ENCODE measurements around the gene GNG7. TPM values are rescaled to one million over a fixed set of nuclear protein-coding genes. Genes with fewer than 3 reads are reported as not detected.
A peak's percentile ranks its signal among the peaks of the same experiment; 100 is the strongest.

GNG7 gene
- total and polyA plus RNA-seq, 5 donors, result 25.4 to 58.2 (median 42.9) TPM

DNA sequence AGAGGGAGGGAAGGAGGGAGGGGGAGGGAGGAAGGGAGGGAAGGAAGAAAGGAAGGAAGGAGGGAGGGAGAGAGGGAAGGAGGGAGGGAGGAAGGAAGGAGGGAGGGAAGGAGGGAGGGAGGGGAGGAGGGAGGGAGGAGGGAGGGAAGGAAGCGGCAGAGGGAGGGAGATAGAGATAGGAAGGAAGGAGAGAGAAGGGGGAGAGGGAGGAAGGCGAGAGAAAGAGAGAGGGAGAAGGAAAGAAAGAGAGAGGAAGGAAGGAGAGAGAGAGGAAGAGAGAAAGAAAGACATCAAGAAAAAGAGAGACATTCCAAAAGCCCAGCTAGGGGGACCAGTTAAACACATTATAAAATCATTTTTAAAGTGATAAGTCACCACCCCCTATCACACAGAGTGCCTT is 62.5 kb downstream of the GNG7 start:
- ATAC-seq, result no peak
- H3K27me3 ChIP-seq (ENCODE audit: control insufficient read depth, insufficient read depth), result no peaks in the 10 kb centered on the region
- WGBS, result 61% methylated on average over 2 of the region's 2 CpGs
- H3K4me3 ChIP-seq (ENCODE audit: low read length), result no peak overlapping the region
- no peak overlapping the region for H3K27ac ChIP-seq (ENCODE audit: low read length)
- intact Hi-C loops (cut with DNase I), result no loop called here
- H3K4me1 ChIP-seq (ENCODE audit: control insufficient read depth, insufficient read depth, low read length), result peaks cover 2% of the 10 kb centered on the region
- DNase-seq, result no peak
- H3K9me3 ChIP-seq (ENCODE audit: control insufficient read depth, low read length), result no peaks in the 10 kb centered on the region

DNA sequence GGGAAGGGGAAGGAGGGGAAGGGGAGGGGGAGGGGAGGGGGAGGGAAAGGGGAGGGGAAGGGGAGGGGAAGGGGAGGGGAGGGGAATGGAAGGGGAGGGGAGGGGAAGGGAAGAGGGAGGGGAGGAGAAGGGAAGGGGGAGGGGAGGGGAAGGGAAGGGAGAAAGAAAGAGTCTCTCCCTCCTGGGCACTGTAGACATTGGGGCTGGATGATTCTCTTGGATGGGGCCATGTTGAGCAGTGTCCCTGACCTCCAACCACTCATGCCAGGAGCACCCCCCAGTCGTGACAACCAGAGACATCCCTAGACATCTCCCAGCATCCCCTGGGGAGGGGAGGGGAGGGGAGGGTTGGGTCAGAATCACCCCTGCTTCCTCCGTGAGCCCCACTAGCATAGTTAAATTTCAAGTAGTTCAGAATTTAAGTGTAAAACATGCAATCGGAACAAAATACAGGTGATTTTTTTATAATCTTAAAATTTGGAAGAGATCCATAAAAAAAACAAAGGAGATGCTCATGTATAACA is 64.0 kb downstream of the GNG7 start:
- H3K4me3 ChIP-seq (ENCODE audit: low read length), result no peak overlapping the region
- H3K9me3 ChIP-seq (ENCODE audit: control insufficient read depth, low read length), result no peaks in the 10 kb centered on the region
- no peak for ATAC-seq
- DNase-seq, result no peak
- peaks cover 9% of the 10 kb centered on the region for H3K4me1 ChIP-seq (ENCODE audit: control insufficient read depth, insufficient read depth, low read length)
- WGBS, result 55% methylated on average over 3 of the region's 3 CpGs
- intact Hi-C loops (cut with DNase I), result no loop called here
- no peak overlapping the region for H3K27ac ChIP-seq (ENCODE audit: low read length)
- H3K27me3 ChIP-seq (ENCODE audit: control insufficient read depth, insufficient read depth), result no peaks in the 10 kb centered on the region

- ATAC-seq (peak; percentile 3 to 21), DNase-seq (peak; percentile 69 to 90 (median 86))
- Histone ChIP-seq H3K4me1 (ENCODE audit: control insufficient read depth, insufficient read depth, low read length) (peaks cover 9% of the 10 kb centered on the region), H3K9me3 (ENCODE audit: control insufficient read depth, low read length) (no peaks in the 10 kb centered on the region), H3K27me3 (ENCODE audit: control insufficient read depth, insufficient read depth) (no peaks in the 10 kb centered on the region), H3K4me3 (ENCODE audit: low read length) (no peak overlapping the region), H3K27ac (ENCODE audit: low read length) (no peak overlapping the region)
- WGBS, result 21% methylated on average over 37 of the region's 37 CpGs
- intact Hi-C loops (cut with DNase I), result no loop called here
These were observed 65.4 kb downstream of the GNG7 start for GRCh38 chr19:2636897-2637683.

DNA sequence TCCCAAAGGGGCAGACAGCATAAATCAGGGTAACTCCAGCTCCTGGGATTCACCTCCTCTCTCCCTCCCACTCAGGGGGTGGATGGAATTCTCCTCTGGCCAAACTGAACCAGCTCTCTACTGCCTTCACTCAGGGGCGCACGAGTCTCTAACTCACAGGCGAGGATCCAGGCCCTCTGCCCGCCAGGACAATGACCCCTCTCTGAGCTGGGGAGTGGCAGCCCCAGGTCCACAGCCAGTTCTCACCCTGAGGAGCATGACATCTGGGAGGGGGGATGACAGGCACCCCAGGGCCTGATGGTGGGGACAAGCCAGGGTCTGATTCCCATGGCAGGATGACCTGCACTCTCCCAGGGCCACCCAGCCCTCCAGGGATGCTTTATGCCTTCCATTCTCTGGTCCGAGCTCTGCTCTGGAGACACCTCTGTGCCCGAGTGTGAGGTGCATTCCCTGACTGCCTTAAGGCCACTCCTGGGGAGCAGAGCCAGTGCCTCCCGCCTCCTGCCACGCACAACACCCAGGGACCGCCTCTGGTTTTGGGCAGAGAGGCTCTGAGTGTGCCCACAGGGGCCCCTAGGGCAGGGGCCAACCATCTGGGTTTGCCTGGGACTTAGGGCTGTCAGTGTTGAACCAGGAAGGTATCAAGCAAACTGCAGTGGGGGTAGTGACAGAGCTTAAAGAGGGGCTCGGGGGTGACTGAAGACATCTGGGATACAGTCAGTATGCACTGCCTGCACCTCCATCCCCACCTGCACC is 66.2 kb downstream of the GNG7 start:
- Histone ChIP-seq H3K4me1 (ENCODE audit: control insufficient read depth, insufficient read depth, low read length) (peaks cover 9% of the 10 kb centered on the region), H3K9me3 (ENCODE audit: control insufficient read depth, low read length) (no peaks in the 10 kb centered on the region), H3K27ac (ENCODE audit: low read length) (no peak overlapping the region), H3K27me3 (ENCODE audit: control insufficient read depth, insufficient read depth) (no peaks in the 10 kb centered on the region), H3K4me3 (ENCODE audit: low read length) (no peak overlapping the region)
- peak in 1 of 3 donors; percentile 54 for DNase-seq
- 74% methylated on average over 10 of the region's 10 CpGs for WGBS
- intact Hi-C loops (cut with DNase I), result no loop called here
- ATAC-seq, result no peak

DNA sequence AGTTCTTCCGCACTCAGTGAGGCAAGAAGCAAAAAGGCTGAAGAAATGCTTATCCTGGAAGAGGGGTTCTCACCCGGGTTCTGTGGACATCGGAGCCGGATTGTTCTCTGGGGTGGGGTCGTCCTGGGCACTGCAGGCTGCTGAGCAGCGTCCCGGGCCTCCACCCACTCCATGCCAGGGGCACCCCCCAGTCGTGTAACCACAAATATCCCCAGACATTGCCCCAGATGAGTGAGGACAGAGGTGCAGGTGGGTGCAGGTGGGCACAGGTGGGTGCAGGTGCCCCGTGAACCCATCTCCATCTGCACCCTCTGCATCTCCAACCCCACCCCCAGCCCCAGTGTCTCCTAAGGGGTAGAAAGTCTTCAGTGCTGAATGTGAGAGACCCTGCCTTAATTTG is 67.5 kb downstream of the GNG7 start:
- peak in 1 of 2 donors; percentile 9 for ATAC-seq
- Histone ChIP-seq H3K27ac (ENCODE audit: low read length) (peak overlapping the region; percentile 94), H3K4me3 (ENCODE audit: low read length) (no peak overlapping the region), H3K27me3 (ENCODE audit: control insufficient read depth, insufficient read depth) (no peaks in the 10 kb centered on the region), H3K4me1 (ENCODE audit: control insufficient read depth, insufficient read depth, low read length) (peaks cover 9% of the 10 kb centered on the region), H3K9me3 (ENCODE audit: control insufficient read depth, low read length) (no peaks in the 10 kb centered on the region)
- intact Hi-C loops (cut with DNase I), result no loop called here
- 47% methylated on average over 9 of the region's 9 CpGs for WGBS
- peak in 2 of 3 donors; percentile 62 to 75 for DNase-seq

- ATAC-seq (peak; percentile 86), DNase-seq (peak; percentile 88 to 93 (median 89))
- intact Hi-C loops (cut with DNase I), result no loop called here
- Histone ChIP-seq H3K9me3 (ENCODE audit: control insufficient read depth, low read length) (no peaks in the 10 kb centered on the region), H3K27me3 (ENCODE audit: control insufficient read depth, insufficient read depth) (no peaks in the 10 kb centered on the region), H3K4me3 (ENCODE audit: low read length) (no peak overlapping the region), H3K4me1 (ENCODE audit: control insufficient read depth, insufficient read depth, low read length) (peaks cover 9% of the 10 kb centered on the region), H3K27ac (ENCODE audit: low read length) (peak overlapping the region; percentile 94)
- 32% methylated on average over 28 of the region's 28 CpGs for WGBS
These were observed 68.1 kb downstream of the GNG7 start for GRCh38 chr19:2634228-2634951.

DNA sequence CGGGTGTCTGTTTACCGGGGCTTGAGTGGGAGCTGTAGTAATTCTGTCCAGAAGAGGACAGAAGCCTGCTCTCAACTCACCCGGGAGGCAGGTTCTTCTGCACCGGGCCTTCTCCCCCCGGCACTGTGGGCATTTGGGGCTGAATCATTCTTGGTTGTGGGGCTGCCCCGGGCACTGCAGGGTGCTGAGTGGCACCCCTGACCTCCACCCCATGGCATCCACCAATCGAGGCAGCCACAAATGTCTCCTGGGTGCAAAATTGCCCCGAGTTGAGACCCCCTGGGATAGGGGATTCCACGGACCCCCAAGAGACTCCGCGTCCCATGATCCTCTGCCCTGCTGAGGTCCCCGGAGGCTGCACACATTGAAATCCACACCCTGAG is 68.8 kb downstream of the GNG7 start:
- H3K4me1 ChIP-seq (ENCODE audit: control insufficient read depth, insufficient read depth, low read length), result peaks cover 9% of the 10 kb centered on the region
- whole genome bisulfite sequencing, result 84% methylated on average over 12 of the region's 12 CpGs
- no peak overlapping the region for H3K4me3 ChIP-seq (ENCODE audit: low read length)
- intact Hi-C loops (cut with DNase I), result no loop called here
- H3K9me3 ChIP-seq (ENCODE audit: control insufficient read depth, low read length), result no peaks in the 10 kb centered on the region
- peak overlapping the region; percentile 94 for H3K27ac ChIP-seq (ENCODE audit: low read length)
- H3K27me3 ChIP-seq (ENCODE audit: control insufficient read depth, insufficient read depth), result no peaks in the 10 kb centered on the region
- ATAC-seq (no peak), DNase-seq (peak in 1 of 3 donors; percentile 50)

DNA sequence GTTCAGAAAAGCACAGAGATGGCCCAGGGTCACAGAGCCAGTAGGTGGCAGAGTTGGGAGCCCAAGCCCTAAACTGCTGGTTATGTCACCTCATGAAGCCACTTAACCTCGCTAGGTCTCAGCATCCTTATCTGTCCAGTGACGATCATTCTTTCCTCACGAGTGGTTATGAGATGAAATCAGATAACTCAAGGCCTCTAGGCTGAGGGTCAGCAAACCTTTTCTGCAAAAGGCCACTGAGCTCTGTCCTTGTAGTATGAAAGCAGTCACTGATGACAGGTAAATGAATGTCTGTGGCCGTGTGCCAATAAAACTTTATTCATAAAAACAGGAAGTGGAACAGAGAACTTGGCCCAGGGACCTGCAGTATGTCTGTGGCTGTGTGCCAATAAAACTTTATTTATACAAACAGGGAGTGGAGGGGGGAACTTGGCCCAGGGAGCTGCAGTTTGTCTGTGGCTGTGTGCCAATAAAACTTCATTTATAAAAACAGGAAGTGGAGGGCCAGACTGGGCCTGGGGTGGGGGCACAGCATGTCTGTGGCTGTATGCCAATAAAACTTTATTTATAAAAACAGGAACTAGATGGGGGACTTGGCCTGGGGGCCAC is 71.2 kb downstream of the GNG7 start:
- intact Hi-C loops (cut with DNase I), result no loop called here
- DNase-seq (peak in 2 of 3 donors; percentile 40 to 55), ATAC-seq (no peak)
- Histone ChIP-seq H3K4me1 (ENCODE audit: control insufficient read depth, insufficient read depth, low read length) (peaks cover 15% of the 10 kb centered on the region), H3K27me3 (ENCODE audit: control insufficient read depth, insufficient read depth) (no peaks in the 10 kb centered on the region), H3K27ac (ENCODE audit: low read length) (no peak overlapping the region), H3K4me3 (ENCODE audit: low read length) (no peak overlapping the region), H3K9me3 (ENCODE audit: control insufficient read depth, low read length) (no peaks in the 10 kb centered on the region)
- WGBS, result 80% methylated on average over 4 of the region's 4 CpGs

GRCh38 chr19:2630352-2631001 is 72.0 kb downstream of the GNG7 start:
- Histone ChIP-seq H3K4me1 (ENCODE audit: control insufficient read depth, insufficient read depth, low read length) (peaks cover 15% of the 10 kb centered on the region), H3K9me3 (ENCODE audit: control insufficient read depth, low read length) (no peaks in the 10 kb centered on the region), H3K27me3 (ENCODE audit: control insufficient read depth, insufficient read depth) (no peaks in the 10 kb centered on the region), H3K27ac (ENCODE audit: low read length) (peak overlapping the region; percentile 1), H3K4me3 (ENCODE audit: low read length) (no peak overlapping the region)
- DNase-seq (no peak), ATAC-seq (no peak)
- intact Hi-C loops (cut with DNase I), result no loop called here
- WGBS, result 98% methylated on average over 6 of the region's 6 CpGs
